GM12878 (cell line): Measurements from ENCODE around the gene ERG. TPM values are rescaled to one million over a fixed set of nuclear protein-coding genes. Genes with fewer than 3 reads are reported as not detected.

Experiments
- ATAC-seq: fragments of 200-7000 bp; cut with Tn5 transposase; 3 replicates; pipeline ENCODE4 v1.9.1; 2020; ENCODE audit warnings: mild to moderate bottlenecking, moderate library complexity
- BruUV-seq: library from RNA; stranded (reverse); fragments of 400-500 nt; replicated peaks from 2 replicates; lab custom pipeline; 2021; lab: Mats Ljungman, UMichigan
- CTCF ChIA-PET: fragments of 300-600 bp; sonication (Branson Sonifier 250); formaldehyde crosslinking; extraction: SDS; loops from one replicate; lab custom pipeline; 2021; ENCODE audit warnings: inconsistent platforms; lab: Yijun Ruan, JAX
- POLR2A ChIA-PET: fragments of 350-600 bp; formaldehyde crosslinking; extraction: SDS; loops from one replicate; lab custom pipeline; 2021; ENCODE audit warnings: inconsistent platforms; lab: Charles Lee
- RAD21 ChIA-PET: fragments of 300-600 bp; sonication (Branson Sonifier 250); formaldehyde crosslinking; loops from one replicate; lab custom pipeline; 2023; ENCODE audit warnings: antibody characterized with exemption; ENCODE audit not compliant: unreplicated experiment; lab: Charles Lee
- SMC1A ChIA-PET: fragments of 300-600 bp; sonication (Branson Sonifier 250); formaldehyde crosslinking; loops from one replicate; lab custom pipeline; 2023; ENCODE audit not compliant: unreplicated experiment, uncharacterized antibody; lab: Charles Lee
- DNase-seq: peaks from one replicate; pipeline ENCODE4 v3.0.0-alpha.2; 2011; ENCODE audit warnings: low read depth, low spot score
- FAIRE-seq: peaks from 3 replicates; lab custom pipeline; 2011; peaks lifted over from hg19 to GRCh38; lab: Jason Lieb, UNC
- H2AFZ ChIP-seq: 2 replicates; pipeline ENCODE4 v1.6.0; 2011; ENCODE audit warnings: low read depth, low read length, control low read depth; ENCODE audit not compliant: control insufficient read depth
- H3K27ac ChIP-seq: 2 replicates; pipeline ENCODE4 v1.5.1; 2011; ENCODE audit warnings: control low read depth; ENCODE audit not compliant: control insufficient read depth, insufficient read depth
- H3K27me3 ChIP-seq, 2 experiments: replicated peaks in 1 of 2; 2 replicates each; pipeline versions ENCODE4 v1.6.0 to v1.6.1; 2011; ENCODE audit warnings: low read length in 1 of 2; ENCODE audit not compliant: control insufficient read depth in 2 of 2, insufficient read depth in 2 of 2
- H3K36me3 ChIP-seq, 2 experiments: 2 replicates each; pipeline ENCODE4 v1.5.1; 2011; ENCODE audit warnings: low read length in 1 of 2; ENCODE audit not compliant: control insufficient read depth in 2 of 2, insufficient read depth in 2 of 2
- H3K4me1 ChIP-seq: 2 replicates; pipeline ENCODE4 v1.6.1; 2011; ENCODE audit warnings: mild to moderate bottlenecking, low read length, moderate library complexity, mixed read lengths; ENCODE audit not compliant: control insufficient read depth, insufficient read depth
- H3K4me2 ChIP-seq: 2 replicates; pipeline ENCODE4 v1.6.0; 2011; ENCODE audit warnings: control low read depth; ENCODE audit not compliant: control insufficient read depth, insufficient read depth
- H3K4me3 ChIP-seq: fragments of 200-600 bp; sonication (generic); 2 replicates; pipeline ENCODE4 v1.5.1; 2016
- H3K79me2 ChIP-seq: 2 replicates; pipeline ENCODE4 v1.6.0; 2011; ENCODE audit warnings: low read length; ENCODE audit not compliant: control insufficient read depth, insufficient read depth
- H3K9ac ChIP-seq: 2 replicates; pipeline ENCODE4 v1.8.0; 2011; ENCODE audit warnings: low read length, control low read depth, mixed read lengths; ENCODE audit not compliant: control insufficient read depth, insufficient read depth
- H3K9me3 ChIP-seq: replicated peaks from 3 replicates; pipeline ENCODE4 v1.5.1; 2011; ENCODE audit warnings: mild to moderate bottlenecking, low read length; ENCODE audit not compliant: control insufficient read depth, insufficient read depth
- H4K20me1 ChIP-seq: 2 replicates; pipeline ENCODE4 v1.6.0; 2011; ENCODE audit not compliant: control insufficient read depth, insufficient read depth
- ATF7 ChIP-seq: fragments of 450-650 bp; IDR thresholded peaks from 2 replicates; pipeline ENCODE4 v1.6.1; 2016; ENCODE audit warnings: low read depth, mild to moderate bottlenecking
- DPF2 ChIP-seq: fragments of 450-650 bp; IDR thresholded peaks from 2 replicates; pipeline ENCODE4 v1.6.1; 2017; ENCODE audit warnings: mild to moderate bottlenecking
- FOXM1 ChIP-seq: IDR thresholded peaks from 2 replicates; pipeline ENCODE4 v1.6.1; 2012; ENCODE audit warnings: low read depth, mild to moderate bottlenecking, inconsistent platforms, low read length, moderate library complexity
- HDAC2 ChIP-seq: fragments of 200-600 bp; sonication (generic); IDR thresholded peaks from 2 replicates; pipeline ENCODE4 v1.6.1; 2017
- HDAC6 ChIP-seq: fragments of 200-600 bp; sonication (generic); IDR thresholded peaks from one replicate; pipeline ENCODE4 v1.8.0; 2017; ENCODE audit warnings: antibody characterized with exemption; ENCODE audit not compliant: unreplicated experiment
- HDGF ChIP-seq: fragments of 450-650 bp; IDR thresholded peaks from 2 replicates; pipeline ENCODE4 v1.6.1; 2016; ENCODE audit warnings: antibody characterized with exemption
- MEF2A ChIP-seq: IDR thresholded peaks from 2 replicates; pipeline ENCODE4 v1.6.1; 2011; ENCODE audit warnings: low read depth, mild to moderate bottlenecking, low read length, moderate library complexity; ENCODE audit not compliant: insufficient read depth
- MYC ChIP-seq: IDR thresholded peaks from 2 replicates; pipeline ENCODE4 v1.6.1; 2011; ENCODE audit warnings: mild to moderate bottlenecking, low read length, moderate library complexity, inconsistent platforms; ENCODE audit not compliant: insufficient read depth, insufficient replicate concordance, insufficient read length, severe bottlenecking
- NFIC ChIP-seq: IDR thresholded peaks from 2 replicates; pipeline ENCODE4 v1.6.1; 2012; ENCODE audit warnings: low read depth, mild to moderate bottlenecking, inconsistent platforms, low read length, moderate library complexity
- NFXL1 ChIP-seq: fragments of 450-650 bp; IDR thresholded peaks from 2 replicates; pipeline ENCODE4 v1.6.1; 2017; ENCODE audit warnings: antibody characterized with exemption, mild to moderate bottlenecking, borderline replicate concordance
- NRF1 ChIP-seq: conservative IDR thresholded peaks from 2 replicates; pipeline ENCODE4 v1.6.1; 2011; ENCODE audit warnings: mild to moderate bottlenecking, low read depth, low read length, improper control_type of control experiment
- POLR2A ChIP-seq: IDR thresholded peaks from 2 replicates; pipeline ENCODE4 v1.6.1; 2011; ENCODE audit warnings: low read depth, mild to moderate bottlenecking, low read length
- RB1 ChIP-seq: fragments of 450-650 bp; formaldehyde crosslinking; IDR thresholded peaks from 2 replicates; pipeline ENCODE4 v1.6.1; 2017; ENCODE audit warnings: mild to moderate bottlenecking, borderline replicate concordance
- RFX5 ChIP-seq: IDR thresholded peaks from 2 replicates; pipeline ENCODE4 v1.6.1; 2011; ENCODE audit warnings: low read depth, low read length, improper control_type of control experiment
- SUPT20H ChIP-seq: IDR thresholded peaks from 2 replicates; pipeline ENCODE4 v1.6.1; 2011; ENCODE audit warnings: low read depth, mild to moderate bottlenecking, low read length, moderate library complexity, borderline replicate concordance; ENCODE audit not compliant: control insufficient read depth
- TAF1 ChIP-seq: IDR thresholded peaks from 2 replicates; pipeline ENCODE4 v1.6.1; 2011; ENCODE audit warnings: mild to moderate bottlenecking, low read depth, low read length, borderline replicate concordance
- TBL1XR1 ChIP-seq: IDR thresholded peaks from 2 replicates; pipeline ENCODE4 v1.6.1; 2012; ENCODE audit warnings: low read depth, low read length, improper control_type of control experiment
- TCF7 ChIP-seq: IDR thresholded peaks from 2 replicates; pipeline ENCODE4 v1.6.1; 2014; ENCODE audit warnings: antibody characterized with exemption, borderline replicate concordance
- ZNF622 ChIP-seq: fragments of 450-650 bp; IDR thresholded peaks from 2 replicates; pipeline ENCODE4 v1.6.1; 2017; ENCODE audit warnings: mild to moderate bottlenecking, inconsistent platforms
- WGBS: methylation state at CpG from one replicate; pipeline ENCODE4 v1.1.6; 2016; ENCODE audit warnings: low lambda C conversion rate; ENCODE audit not compliant: insufficient replicate concordance, insufficient coverage; ENCODE audit errors: missing lambda C conversion rate; 5-methylcytosine and 5-hydroxymethylcytosine counted together
- in situ Hi-C: fragments of 300-500 bp; cut with MboI; formaldehyde crosslinking; loops from 9 replicates; pipeline ENCODE4 v1.14.3; 2018; ENCODE audit warnings: mixed read lengths
- intact Hi-C: fragments of 100-400 bp; cut with micrococcal nuclease; formaldehyde crosslinking; loops from one replicate; pipeline ENCODE4 v1.14.2; 2022; ENCODE audit not compliant: unreplicated experiment
- polyA plus RNA-seq, 11 experiments: library from polyadenylated mRNA; depleted of rRNA in 4 of 11; unstranded in 6 of 11; stranded (reverse) in 5 of 11; fragments of >200 nt; fragmentation: Nextera tagmentation in 4 of 11; fragmentation: Illumina TruSeq in 1 of 11; extraction: Ambion mirVana in 4 of 11; extraction: Trizol in 1 of 11; gene quantifications; 1 replicate in 1 of 11; 2 replicates in 10 of 11; pipeline versions ENCODE4 v1.2.1 to v1.2.3, GENCODE V29; 2011 to 2016; ENCODE audit warnings: inconsistent platforms in 2 of 11, missing spikeins in 2 of 11, low read depth in 1 of 11
- total RNA-seq, 4 experiments: library from RNA; depleted of rRNA in 3 of 4; stranded (reverse); fragments of >200 nt in 3 of 4; fragmentation: Illumina TruSeq in 1 of 4; extraction: Trizol in 1 of 4; gene quantifications; 2 replicates each; pipeline versions ENCODE4 v1.2.1 to v1.2.3, GENCODE V29; 2013 to 2021

ERG gene
- total and polyA plus RNA-seq, 10 of the 15 experiments (the other 5 are each of a cell fraction or from before 2014, with no cell fraction given), result not detected

DNA sequence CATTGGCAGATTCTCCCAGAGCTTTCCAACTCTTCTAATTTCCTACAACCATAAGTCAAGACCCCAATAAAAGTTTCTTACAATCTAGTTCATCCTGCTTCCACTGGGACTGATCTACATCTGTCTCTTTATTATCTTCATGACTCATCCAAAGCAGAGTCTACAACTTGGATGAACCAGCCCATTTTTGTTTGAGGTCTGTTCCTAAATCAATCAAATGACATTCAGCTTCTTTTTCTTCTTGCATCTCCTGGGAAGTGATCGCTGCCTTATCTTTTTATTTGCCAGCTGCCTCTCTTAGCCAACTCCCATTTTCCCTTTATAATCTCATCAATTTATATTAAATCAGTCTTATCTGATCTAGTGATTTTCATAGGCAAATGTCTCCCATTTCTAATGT is 105.6 kb downstream of the ERG start:
- no peak overlapping the region for H3K9ac ChIP-seq
- no peaks in the 10 kb centered on the region for H3K36me3 ChIP-seq
- H3K4me3 ChIP-seq, result no peak overlapping the region
- H2AFZ ChIP-seq, result no peak overlapping the region
- no TSS peak for BruUV-seq
- no peak overlapping the region for H3K27ac ChIP-seq
- H3K79me2 ChIP-seq, result no peaks in the 10 kb centered on the region
- H3K9me3 ChIP-seq, result no peaks in the 10 kb centered on the region
- FAIRE-seq (no peak), ATAC-seq (no peak), DNase-seq (no peak)
- CTCF ChIA-PET, result interaction anchor here (1.1 kb wide), 1 partner anchor 175 kb away, joined by 3 read pairs; no protein-coding TSS in a partner anchor
- no peak for TF ChIP-seq FOXM1
- no peak for TF ChIP-seq NFXL1
- TF ChIP-seq NFIC, result no peak
- TF ChIP-seq ATF7, result no peak
- TF ChIP-seq POLR2A, result no peak
- TF ChIP-seq TBL1XR1, result no peak
- no peak for TF ChIP-seq RB1
- no peak for TF ChIP-seq SUPT20H
- no peak for TF ChIP-seq TAF1
- no peak for TF ChIP-seq TCF7
- TF ChIP-seq DPF2, result no peak
- intact Hi-C loops, result no loop called here
- 0% methylated on average over 1 of the region's 1 CpG for WGBS
- H4K20me1 ChIP-seq, result no peaks in the 10 kb centered on the region
- POLR2A ChIA-PET, result no interaction called here
- no peaks in the 10 kb centered on the region; a peak in 2 of 4 replicates for H3K27me3 ChIP-seq
- in situ Hi-C loops, result no loop called here
- RAD21 ChIA-PET, result no interaction called here
- SMC1A ChIA-PET, result no interaction called here
- no peak overlapping the region for H3K4me2 ChIP-seq
- no peaks in the 10 kb centered on the region for H3K4me1 ChIP-seq

DNA sequence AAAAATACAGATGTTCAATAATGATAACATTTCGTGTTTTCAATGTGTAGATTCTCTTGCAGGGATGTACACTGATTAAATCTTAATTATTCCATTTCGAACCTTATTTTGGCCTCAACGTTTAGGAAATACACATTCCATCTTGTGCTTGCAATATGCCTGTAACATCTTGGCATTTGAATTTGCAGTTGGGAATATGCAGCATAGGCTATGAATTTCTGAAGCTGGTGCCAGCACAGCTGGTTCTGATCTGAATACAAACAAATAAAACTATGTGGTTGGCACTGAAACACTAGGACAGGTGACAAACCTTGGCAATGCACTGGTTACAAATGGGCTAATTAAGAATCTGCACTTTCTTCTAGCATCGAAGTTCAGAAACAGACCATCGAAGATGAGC is 108.4 kb downstream of the ERG start:
- POLR2A ChIA-PET, result no interaction called here
- H3K4me1 ChIP-seq, result no peaks in the 10 kb centered on the region
- RAD21 ChIA-PET, result no interaction called here
- no peaks in the 10 kb centered on the region for H3K79me2 ChIP-seq
- SMC1A ChIA-PET, result no interaction called here
- H2AFZ ChIP-seq, result no peak overlapping the region
- BruUV-seq, result no TSS peak
- no peak overlapping the region for H3K4me2 ChIP-seq
- FAIRE-seq (no peak), ATAC-seq (no peak), DNase-seq (no peak)
- H3K27ac ChIP-seq, result no peak overlapping the region
- H4K20me1 ChIP-seq, result no peaks in the 10 kb centered on the region
- intact Hi-C loops (no loop called here), in situ Hi-C loops (no loop called here)
- H3K9ac ChIP-seq, result no peak overlapping the region
- peaks cover 0 to 3% of the 10 kb centered on the region in 2 experiments; a peak in 3 of 4 replicates for H3K27me3 ChIP-seq
- no peaks in the 10 kb centered on the region for H3K9me3 ChIP-seq
- WGBS, result under 1% methylated on average over 5 of the region's 5 CpGs
- no peaks in the 10 kb centered on the region for H3K36me3 ChIP-seq
- CTCF ChIA-PET, result no interaction called here
- no peak overlapping the region for H3K4me3 ChIP-seq
- TF ChIP-seq MEF2A, result no peak
- no peak for TF ChIP-seq RFX5
- TF ChIP-seq HDGF, result no peak
- no peak for TF ChIP-seq ZNF622
- no peak for TF ChIP-seq HDAC2
- no peak for TF ChIP-seq MYC
- TF ChIP-seq POLR2A, result no peak
- no peak for TF ChIP-seq NRF1
- no peak for TF ChIP-seq HDAC6
